Endothelial cell of umbilical vein (primary cell): ENCODE measurements around the gene SEMA7A. TPM values are rescaled to one million over a fixed set of nuclear protein-coding genes. Genes with fewer than 3 reads are reported as not detected.

Experiments used
- BruUV-seq: library from RNA; stranded (reverse); fragments of 400-500 nt; replicated peaks from 2 replicates; lab custom pipeline; 2021; lab: Mats Ljungman, UMichigan
- CTCF ChIA-PET: fragments of 300-600, 350-600 bp; sonication (Branson Sonifier 250); formaldehyde crosslinking; loops from one replicate; lab custom pipeline; 2021; ENCODE audit warnings: antibody characterized with exemption, inconsistent platforms; lab: Charles Lee
- POLR2A ChIA-PET: fragments of 300-600, 350-600 bp; sonication (Branson Sonifier 250); formaldehyde crosslinking; loops from one replicate; lab custom pipeline; 2021; ENCODE audit warnings: antibody characterized with exemption, inconsistent platforms; lab: Charles Lee
- DNase-seq: peaks from one replicate; pipeline ENCODE4 v3.0.0-alpha.2; 2011; ENCODE audit warnings: low read depth, low spot score
- FAIRE-seq: peaks from 2 replicates; lab custom pipeline; 2011; peaks lifted over from hg19 to GRCh38; lab: Jason Lieb, UNC
- H2AFZ ChIP-seq: 2 replicates; pipeline ENCODE4 v1.6.0; 2012; ENCODE audit warnings: low read depth, low read length, control low read depth, inconsistent platforms
- H3K27ac ChIP-seq: 2 replicates; pipeline ENCODE4 v1.5.1; 2011; ENCODE audit warnings: low read depth, mild to moderate bottlenecking, control low read depth, low read length, moderate library complexity; ENCODE audit not compliant: insufficient read depth
- H3K27me3 ChIP-seq, 2 experiments: 2 replicates each; pipeline versions ENCODE4 v1.6.0 to v1.6.1; 2011; ENCODE audit warnings: low read length in 2 of 2, mixed read lengths in 1 of 2; ENCODE audit not compliant: control insufficient read depth in 2 of 2, insufficient read depth in 2 of 2
- H3K36me3 ChIP-seq, 2 experiments: 2 replicates in 1 of 2; 3 replicates in 1 of 2; pipeline ENCODE4 v1.5.1; 2011; ENCODE audit warnings: low read length in 2 of 2, mild to moderate bottlenecking in 1 of 2, moderate library complexity in 1 of 2; ENCODE audit not compliant: control insufficient read depth in 2 of 2, insufficient read depth in 2 of 2; ENCODE audit errors: extremely low read depth in 1 of 2
- H3K4me1 ChIP-seq: 3 replicates; pipeline ENCODE4 v1.5.1; 2011; ENCODE audit warnings: mild to moderate bottlenecking, low read length; ENCODE audit not compliant: control insufficient read depth, insufficient read depth; ENCODE audit errors: extremely low read depth
- H3K4me2 ChIP-seq: 2 replicates; pipeline ENCODE4 v1.6.1; 2011; ENCODE audit warnings: low read length, control low read depth, mixed read lengths; ENCODE audit not compliant: insufficient read depth
- H3K4me3 ChIP-seq, 3 experiments: fragments of 200-600 bp in 1 of 3; sonication (generic), shearing (Covaris generic) in 1 of 3; replicated peaks in 1 of 3; 2 replicates each; pipeline ENCODE4 v1.5.1; 2011 to 2016; ENCODE audit warnings: control low read depth in 3 of 3, low read length in 3 of 3, mild to moderate bottlenecking in 2 of 3, inconsistent platforms in 1 of 3, low read depth in 1 of 3, moderate library complexity in 1 of 3; ENCODE audit not compliant: insufficient read depth in 1 of 3
- H3K79me2 ChIP-seq: 2 replicates; pipeline ENCODE4 v1.6.0; 2012; ENCODE audit warnings: low read length, inconsistent platforms; ENCODE audit not compliant: control insufficient read depth, insufficient read depth
- H3K9ac ChIP-seq: replicated peaks from 2 replicates; pipeline ENCODE3; 2011; ENCODE audit warnings: low read length, control low read depth; ENCODE audit not compliant: insufficient read depth; ENCODE audit errors: extremely low read depth
- H3K9me1 ChIP-seq: replicated peaks from 3 replicates; pipeline ENCODE4 v1.6.0; 2011; ENCODE audit warnings: mild to moderate bottlenecking, low read length; ENCODE audit not compliant: control insufficient read depth, insufficient read depth; ENCODE audit errors: extremely low read depth
- H3K9me3 ChIP-seq: replicated peaks from 2 replicates; pipeline ENCODE4 v1.5.1; 2012; ENCODE audit warnings: low read length, inconsistent platforms; ENCODE audit not compliant: control insufficient read depth, insufficient read depth
- H4K20me1 ChIP-seq: replicated peaks from 2 replicates; pipeline ENCODE3; 2011; ENCODE audit warnings: mild to moderate bottlenecking, low read length; ENCODE audit not compliant: control insufficient read depth, insufficient read depth; ENCODE audit errors: extremely low read depth
- CTCF ChIP-seq, 2 donors: IDR thresholded peaks; 1 replicate in 1 of 2; 2 replicates in 1 of 2; pipeline ENCODE4 v1.5.1; 2011; ENCODE audit warnings: low read length in 2 of 2, mild to moderate bottlenecking in 2 of 2, moderate library complexity in 2 of 2, control low read depth in 1 of 2, inconsistent platforms in 1 of 2, low read depth in 1 of 2; ENCODE audit not compliant: insufficient read depth in 1 of 2; ENCODE audit errors: extremely low read depth in 1 of 2
- EZH2 ChIP-seq: IDR thresholded peaks from 2 replicates; pipeline ENCODE4 v1.6.1; 2012; ENCODE audit warnings: borderline replicate concordance, low read depth, mild to moderate bottlenecking, moderate library complexity, low read length, inconsistent platforms; ENCODE audit not compliant: severe bottlenecking
- FOS ChIP-seq: IDR thresholded peaks from 2 replicates; pipeline ENCODE4 v1.6.1; 2011; ENCODE audit warnings: mild to moderate bottlenecking, low read length, moderate library complexity, borderline replicate concordance; ENCODE audit not compliant: insufficient read depth
- GATA2 ChIP-seq: IDR thresholded peaks from 2 replicates; pipeline ENCODE4 v1.7.0; 2011; ENCODE audit warnings: low read depth, mild to moderate bottlenecking, moderate library complexity, mixed read lengths, low read length; ENCODE audit not compliant: insufficient read length, insufficient read depth
- JUN ChIP-seq: IDR thresholded peaks from 2 replicates; pipeline ENCODE4 v1.6.1; 2011; ENCODE audit warnings: borderline replicate concordance, low read depth; ENCODE audit not compliant: insufficient read length, insufficient read depth
- MAX ChIP-seq: IDR thresholded peaks from 2 replicates; pipeline ENCODE4 v1.6.1; 2011; ENCODE audit not compliant: insufficient read depth, insufficient read length
- MYC ChIP-seq: IDR thresholded peaks from one replicate; pipeline ENCODE4 v1.6.1; 2011; ENCODE audit warnings: mild to moderate bottlenecking, low read depth, low read length
- POLR2A ChIP-seq: IDR thresholded peaks from 2 replicates; pipeline ENCODE4 v1.6.1; 2012; ENCODE audit warnings: low read depth, mild to moderate bottlenecking, control low read depth, low read length
- POLR2AphosphoS5 ChIP-seq: IDR thresholded peaks from 2 replicates; pipeline ENCODE4 v1.6.1; 2012; ENCODE audit warnings: low read depth, mild to moderate bottlenecking, control low read depth, low read length, moderate library complexity; ENCODE audit not compliant: insufficient read depth
- dilution Hi-C: fragments of 300-500 bp; cut with MboI; formaldehyde crosslinking; loops from one replicate; pipeline ENCODE4 v1.15.0; 2019; ENCODE audit warnings: low sequenced_read_pairs; ENCODE audit not compliant: extremely low pct_ligation_motif_present
- intact Hi-C: fragments of 100-400 bp; cut with micrococcal nuclease; formaldehyde crosslinking; loops from one replicate; pipeline ENCODE4 v1.10.0; 2022
- polyA plus RNA-seq, 4 experiments: library from polyadenylated mRNA; depleted of rRNA in 3 of 4; stranded (reverse) in 3 of 4; unstranded in 1 of 4; fragments of >200 nt; gene quantifications; 2 replicates each; pipeline versions ENCODE4 v1.2.1 to v1.2.3, GENCODE V29; 2011 to 2012; ENCODE audit warnings: missing spikeins in 1 of 4
- total RNA-seq: library from RNA; stranded (reverse); gene quantifications from 2 replicates; pipeline ENCODE4 v1.2.3, GENCODE V29; 2021

Gene SEMA7A
- total and polyA plus RNA-seq, 2 donors (not counting 3 experiments of a cell fraction or from before 2014, with no cell fraction given): 1.7 to 2.0 TPM

- Histone ChIP-seq H2AFZ (no peak overlapping the region), H3K9ac (no peak overlapping the region), H3K4me2 (no peak overlapping the region), H3K27ac (no peak overlapping the region), H3K9me3 (no peaks in the 10 kb centered on the region), H4K20me1 (no peaks in the 10 kb centered on the region), H3K27me3 (no peaks in the 10 kb centered on the region), H3K36me3 (no peaks in the 10 kb centered on the region), H3K79me2 (no peaks in the 10 kb centered on the region), H3K4me3 (no peak overlapping the region), H3K9me1 (no peaks in the 10 kb centered on the region), H3K4me1 (no peaks in the 10 kb centered on the region)
- no TSS peak for BruUV-seq
- dilution Hi-C loops (no loop called here), intact Hi-C loops (no loop called here)
- POLR2A ChIA-PET: no interaction called here
- CTCF ChIA-PET: interaction anchor here (0.9 to 1.3 kb wide), 3 partner anchors 9 to 33 kb away, joined by 3 to 4 read pairs (median 3); no protein-coding TSS in a partner anchor
- DNase-seq (no peak), FAIRE-seq (no peak)
- no peak for TF ChIP-seq CTCF (IDR thresholded peaks at IDR 0.05; ENCODE audit: extremely low read depth in 1 of 2, insufficient read depth in 1 of 2, low read depth in 1 of 2, low read length in 2 of 2)
- no peak for TF ChIP-seq POLR2AphosphoS5
- no peak for TF ChIP-seq JUN
- no peak for TF ChIP-seq MAX
- no peak for TF ChIP-seq MYC
- no peak for TF ChIP-seq FOS
- no peak for TF ChIP-seq EZH2
- no peak for TF ChIP-seq GATA2
- no peak for TF ChIP-seq POLR2A
Observed at GRCh38 chr15:74421302-74422245, 12.2 kb downstream of the SEMA7A start.
